Left lung (tissue), 10 donors: ENCODE results near the gene COG5. TPM values are rescaled to one million over a fixed set of nuclear protein-coding genes. Genes with fewer than 3 reads are reported as not detected.
A peak's percentile ranks its signal among the peaks of the same experiment; 100 is the strongest.

Source experiments
- ATAC-seq: fragments of 200-7000 bp; cut with Tn5 transposase; one replicate; pipeline ENCODE4 v1.9.1; 2020; ENCODE audit warnings: moderate library complexity
- DNase-seq, 4 donors: peaks; one replicate each; pipeline ENCODE4 v3.0.0-alpha.2; 2013 to 2020
- H3K27ac ChIP-seq, 2 donors: fragments of 200-600 bp; sonication (generic) in 1 of 2; one replicate each; pipeline versions ENCODE4 v1.5.0 to v1.8.0; 2020 to 2021
- H3K27me3 ChIP-seq, 2 donors: fragments of 200-600 bp; sonication (generic) in 1 of 2; one replicate each; pipeline versions ENCODE4 v1.5.0 to v1.8.0; 2020 to 2021
- H3K36me3 ChIP-seq, 2 donors: fragments of 200-600 bp; sonication (generic) in 1 of 2; one replicate each; pipeline versions ENCODE4 v1.5.0 to v1.8.0; 2020 to 2021
- H3K4me1 ChIP-seq, 2 donors: fragments of 200-600 bp; one replicate each; pipeline ENCODE4 v1.8.0; 2021
- H3K4me3 ChIP-seq, 2 donors: fragments of 200-600 bp; sonication (generic) in 1 of 2; one replicate each; pipeline versions ENCODE4 v1.5.0 to v1.8.0; 2020 to 2021; ENCODE audit warnings: mild to moderate bottlenecking in 1 of 2
- H3K9me3 ChIP-seq, 2 donors: fragments of 200-600 bp; sonication (generic) in 1 of 2; one replicate each; pipeline versions ENCODE4 v1.5.0 to v1.8.0; 2020 to 2021
- intact Hi-C, 2 donors: fragments of 100-400 bp; cut with DNase I; formaldehyde crosslinking; loops; one replicate each; pipeline versions ENCODE4 v1.11.2 to v1.14.2; 2022
- polyA plus RNA-seq, 6 donors: library from polyadenylated mRNA; unstranded; fragments of 120-200 nt; gene quantifications; one replicate each; pipeline ENCODE4 v1.2.1, GENCODE V29; 2013; ENCODE audit not compliant: insufficient read length in 6 of 6
- total RNA-seq, 2 donors: library from RNA; stranded (reverse); fragmentation: NEBNext Ultra II Directional; extraction: Animal tissue kit (Norgen Biotek cat#: 25700); gene quantifications; one replicate each; pipeline ENCODE4 v1.2.1, GENCODE V29; 2021
- TF ChIP-seq, protein P1 (sequence below), 2 donors: fragments of 200-600 bp; sonication (generic) in 1 of 2; IDR thresholded peaks; one replicate each; pipeline versions ENCODE4 v1.5.0 to v1.8.0; 2021; ENCODE audit warnings: antibody characterized with exemption in 2 of 2
- donor health status: DM: no; HTN: yes; CAD: no.
- donor health status: DM: no; HTN: no; CAD: no.

Gene COG5
- total and polyA plus RNA-seq, 8 donors, result 26.9 to 42.6 (median 33.4) TPM

DNA sequence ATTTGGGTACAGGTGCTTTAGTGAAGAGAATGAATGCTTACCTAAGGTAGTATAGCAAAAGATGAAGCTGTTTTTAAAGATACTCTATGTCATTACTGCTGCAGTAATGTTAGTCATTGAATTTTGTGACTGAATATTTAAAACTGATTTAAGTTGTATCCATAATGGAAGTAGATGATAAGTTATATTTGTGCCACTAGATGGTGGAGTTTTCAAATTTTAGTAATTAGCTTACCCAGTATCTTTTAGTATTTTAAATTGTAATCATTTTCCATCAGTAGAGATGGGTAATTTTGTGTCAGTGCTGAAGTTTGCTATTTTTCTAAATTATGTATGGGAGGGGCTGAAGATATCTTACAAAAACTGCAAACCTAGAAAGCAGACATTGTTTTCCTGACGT is 369.7 kb downstream of the COG5 start:
- TF ChIP-seq, protein P1, sequence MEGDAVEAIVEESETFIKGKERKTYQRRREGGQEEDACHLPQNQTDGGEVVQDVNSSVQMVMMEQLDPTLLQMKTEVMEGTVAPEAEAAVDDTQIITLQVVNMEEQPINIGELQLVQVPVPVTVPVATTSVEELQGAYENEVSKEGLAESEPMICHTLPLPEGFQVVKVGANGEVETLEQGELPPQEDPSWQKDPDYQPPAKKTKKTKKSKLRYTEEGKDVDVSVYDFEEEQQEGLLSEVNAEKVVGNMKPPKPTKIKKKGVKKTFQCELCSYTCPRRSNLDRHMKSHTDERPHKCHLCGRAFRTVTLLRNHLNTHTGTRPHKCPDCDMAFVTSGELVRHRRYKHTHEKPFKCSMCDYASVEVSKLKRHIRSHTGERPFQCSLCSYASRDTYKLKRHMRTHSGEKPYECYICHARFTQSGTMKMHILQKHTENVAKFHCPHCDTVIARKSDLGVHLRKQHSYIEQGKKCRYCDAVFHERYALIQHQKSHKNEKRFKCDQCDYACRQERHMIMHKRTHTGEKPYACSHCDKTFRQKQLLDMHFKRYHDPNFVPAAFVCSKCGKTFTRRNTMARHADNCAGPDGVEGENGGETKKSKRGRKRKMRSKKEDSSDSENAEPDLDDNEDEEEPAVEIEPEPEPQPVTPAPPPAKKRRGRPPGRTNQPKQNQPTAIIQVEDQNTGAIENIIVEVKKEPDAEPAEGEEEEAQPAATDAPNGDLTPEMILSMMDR (IDR thresholded peaks at IDR 0.05), result no peak
- Histone ChIP-seq H3K4me3 (no peak overlapping the region), H3K4me1 (peaks cover 0 to 7% of the 10 kb centered on the region in 2 donors), H3K27me3 (no peaks in the 10 kb centered on the region), H3K36me3 (peaks cover 4 to 79% of the 10 kb centered on the region in 2 donors), H3K9me3 (no peaks in the 10 kb centered on the region), H3K27ac (peak overlapping the region in 1 of 2 donors; percentile 20)
- ATAC-seq, result no peak
- intact Hi-C loops, result no loop called here
- no peak for DNase-seq

DNA sequence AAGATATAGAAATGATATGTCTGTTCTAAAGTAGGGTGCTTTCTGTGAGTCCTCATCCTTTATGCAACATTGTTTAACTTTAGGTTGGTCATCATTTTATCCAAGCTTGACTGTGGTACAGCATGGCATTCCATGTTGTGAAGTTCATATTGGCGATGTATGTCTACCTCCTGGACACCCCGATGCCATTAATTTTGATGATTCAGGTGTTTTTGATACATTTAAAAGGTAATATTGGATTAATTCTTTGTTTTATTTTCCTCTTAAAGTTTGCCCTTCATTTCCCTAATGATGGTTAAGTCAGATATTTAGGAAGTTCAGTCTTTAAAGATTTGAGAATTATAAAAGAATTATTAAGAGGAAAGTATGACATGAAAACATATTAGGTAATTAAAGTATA is 373.6 kb downstream of the COG5 start:
- TF ChIP-seq, protein P1 (IDR thresholded peaks at IDR 0.05), result no peak
- Histone ChIP-seq H3K36me3 (peaks cover 4 to 81% of the 10 kb centered on the region in 2 donors), H3K4me3 (no peak overlapping the region), H3K9me3 (no peaks in the 10 kb centered on the region), H3K27ac (no peak overlapping the region), H3K27me3 (no peaks in the 10 kb centered on the region), H3K4me1 (peaks cover 0 to 7% of the 10 kb centered on the region in 2 donors)
- no peak for DNase-seq
- intact Hi-C loops, result no loop called here
- no peak for ATAC-seq

DNA sequence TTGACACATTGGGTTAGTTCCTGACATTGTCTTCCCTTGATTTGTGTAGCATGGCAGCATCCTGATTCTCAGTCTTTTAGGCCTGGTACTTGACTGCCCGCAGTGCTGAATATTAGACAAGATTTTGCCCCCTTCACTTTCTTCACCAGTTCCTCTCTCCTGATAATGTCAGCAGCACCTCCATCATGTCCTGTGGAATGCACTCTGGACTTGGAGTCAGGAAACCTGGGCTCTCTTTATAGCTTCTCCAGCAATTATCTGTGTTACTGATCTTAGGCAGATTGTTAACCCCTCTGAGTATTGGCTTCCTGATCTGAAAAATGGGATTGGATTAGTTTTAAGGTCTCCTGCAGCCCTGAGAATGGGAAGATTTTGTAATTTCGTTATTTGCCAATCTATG is 375.9 kb downstream of the COG5 start:
- DNase-seq (no peak), ATAC-seq (no peak)
- H3K9me3 ChIP-seq, result no peaks in the 10 kb centered on the region
- no peak overlapping the region for H3K27ac ChIP-seq
- TF ChIP-seq, protein P1 (IDR thresholded peaks at IDR 0.05), result no peak
- intact Hi-C loops, result no loop called here
- H3K4me3 ChIP-seq, result no peak overlapping the region
- H3K27me3 ChIP-seq, result no peaks in the 10 kb centered on the region
- peaks cover 4 to 98% of the 10 kb centered on the region in 2 donors for H3K36me3 ChIP-seq
- H3K4me1 ChIP-seq, result no peaks in the 10 kb centered on the region

DNA sequence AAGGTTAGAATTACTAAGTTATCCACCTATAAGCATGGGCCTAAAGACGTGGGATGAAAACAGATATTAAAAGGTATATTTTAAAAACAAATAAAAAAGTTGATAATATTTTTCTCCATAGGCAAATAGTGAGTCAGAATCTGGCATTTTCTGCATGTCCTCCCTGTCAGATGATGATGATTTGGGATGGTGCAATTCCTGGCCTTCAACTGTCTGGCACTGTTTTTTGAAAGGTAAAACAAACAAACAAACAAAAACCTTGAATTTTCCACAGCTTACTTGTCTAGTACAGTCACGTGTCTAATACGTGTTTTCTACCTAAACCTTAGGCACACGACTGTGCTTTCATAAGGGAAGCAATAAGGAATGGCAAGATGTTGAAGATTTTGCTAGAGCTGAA is 377.5 kb downstream of the COG5 start:
- TF ChIP-seq, protein P1 (IDR thresholded peaks at IDR 0.05), result no peak
- ATAC-seq (no peak), DNase-seq (no peak)
- H3K36me3 ChIP-seq, result peaks cover 4 to 99% of the 10 kb centered on the region in 2 donors
- no peaks in the 10 kb centered on the region for H3K27me3 ChIP-seq
- H3K4me1 ChIP-seq, result no peaks in the 10 kb centered on the region
- no peak overlapping the region for H3K4me3 ChIP-seq
- no peaks in the 10 kb centered on the region for H3K9me3 ChIP-seq
- intact Hi-C loops, result no loop called here
- no peak overlapping the region for H3K27ac ChIP-seq

DNA sequence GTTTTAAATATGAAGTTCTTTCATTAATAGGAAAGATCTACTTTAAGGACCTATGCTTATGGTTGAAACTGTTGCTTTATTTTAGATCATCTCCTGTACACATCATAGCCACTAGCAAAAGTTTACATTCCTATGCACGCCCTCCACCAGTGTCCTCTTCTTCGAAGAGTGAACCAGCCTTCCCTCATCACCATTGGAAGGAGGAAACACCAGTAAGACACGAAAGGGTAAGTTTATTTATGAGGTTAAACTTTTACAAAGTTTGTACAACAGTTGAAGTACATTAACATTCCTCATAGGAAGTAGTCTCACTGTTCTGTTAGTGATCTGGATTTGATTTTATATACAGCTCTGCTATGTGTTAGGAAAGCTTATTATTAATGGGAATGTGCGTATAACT is 378.0 kb downstream of the COG5 start:
- intact Hi-C loops, result no loop called here
- no peaks in the 10 kb centered on the region for H3K27me3 ChIP-seq
- H3K27ac ChIP-seq, result no peak overlapping the region
- TF ChIP-seq, protein P1 (IDR thresholded peaks at IDR 0.05), result no peak
- DNase-seq (no peak), ATAC-seq (no peak)
- no peaks in the 10 kb centered on the region for H3K9me3 ChIP-seq
- peaks cover 0 to 4% of the 10 kb centered on the region in 2 donors for H3K4me1 ChIP-seq
- H3K4me3 ChIP-seq, result no peak overlapping the region
- H3K36me3 ChIP-seq, result peaks cover 4 to 99% of the 10 kb centered on the region in 2 donors
